B cell (primary cell): ENCODE data around the gene LMX1B. TPM values are rescaled to one million over a fixed set of nuclear protein-coding genes. Genes with fewer than 3 reads are reported as not detected.

Experiments used
- ATAC-seq: fragments of 200-7000 bp; cut with Tn5 transposase; one replicate; pipeline ENCODE4 v1.10.0; 2021; ENCODE audit warnings: low read depth, mild to moderate bottlenecking, moderate number of reproducible peaks, moderate library complexity
- CTCF ChIA-PET: fragments of 350-600 bp; sonication (Branson Sonifier 250); formaldehyde crosslinking; loops from one replicate; lab custom pipeline; 2021; ENCODE audit warnings: antibody characterized with exemption, inconsistent platforms; lab: Charles Lee
- POLR2A ChIA-PET: fragments of 350-600 bp; sonication (Branson Sonifier 250); formaldehyde crosslinking; loops from one replicate; lab custom pipeline; 2021; ENCODE audit warnings: antibody characterized with exemption; lab: Charles Lee
- DNase-seq: peaks from one replicate; pipeline ENCODE4 v3.0.0; 2013
- H2AFZ ChIP-seq: 2 replicates; pipeline ENCODE4 v1.6.1; 2012; ENCODE audit warnings: mild to moderate bottlenecking, low read depth, low read length; ENCODE audit not compliant: insufficient read depth, poor library complexity, severe bottlenecking
- H3K27ac ChIP-seq, 2 donors: 1 replicate in 1 of 2; 2 replicates in 1 of 2; pipeline ENCODE4 v1.5.1; 2012 to 2013; ENCODE audit warnings: low read length in 2 of 2, mild to moderate bottlenecking in 2 of 2, moderate library complexity in 1 of 2
- H3K27me3 ChIP-seq, 4 experiments: fragments of 200-600 bp in 1 of 4; sonication (generic) in 1 of 4; replicated peaks in 1 of 4; 1 replicate in 2 of 4; 2 replicates in 2 of 4; pipeline versions ENCODE4 v1.6.1 to v1.7.0; 2013 to 2016; ENCODE audit warnings: low read length in 3 of 4, mild to moderate bottlenecking in 2 of 4, mixed read lengths in 1 of 4, moderate library complexity in 1 of 4; ENCODE audit not compliant: insufficient read depth in 4 of 4, control insufficient read depth in 3 of 4; ENCODE audit errors: control extremely low read depth in 1 of 4
- H3K36me3 ChIP-seq, 2 experiments: replicated peaks in 1 of 2; 1 replicate in 1 of 2; 2 replicates in 1 of 2; pipeline versions ENCODE4 v1.6.1 to v1.7.1; 2013; ENCODE audit warnings: low read length in 1 of 2; ENCODE audit not compliant: insufficient read depth in 2 of 2, control insufficient read depth in 1 of 2; ENCODE audit errors: control extremely low read depth in 1 of 2, extremely low read depth in 1 of 2
- H3K4me1 ChIP-seq, 2 donors: fragments of 200-600 bp in 1 of 2; sonication (generic) in 1 of 2; 1 replicate in 1 of 2; 2 replicates in 1 of 2; pipeline versions ENCODE4 v1.5.1 to v1.6.1; 2013 to 2017; ENCODE audit warnings: low read length in 2 of 2; ENCODE audit not compliant: control insufficient read depth in 2 of 2, insufficient read depth in 2 of 2
- H3K4me2 ChIP-seq: replicated peaks from 2 replicates; pipeline ENCODE3; 2012; ENCODE audit warnings: mild to moderate bottlenecking, low read depth, low read length; ENCODE audit not compliant: poor library complexity, severe bottlenecking
- H3K4me3 ChIP-seq, 5 experiments: fragments of 200-600 bp in 1 of 5; sonication (generic) in 1 of 5; 1 replicate in 3 of 5; 2 replicates in 2 of 5; pipeline versions ENCODE4 v1.5.1 to v1.7.0; 2011 to 2016; ENCODE audit warnings: low read length in 4 of 5, mild to moderate bottlenecking in 4 of 5, low read depth in 2 of 5, control low read depth in 1 of 5, moderate library complexity in 1 of 5; ENCODE audit not compliant: insufficient read depth in 1 of 5; ENCODE audit errors: control extremely low read depth in 1 of 5, extremely low read depth in 1 of 5
- H3K79me2 ChIP-seq: fragments of 200-600 bp; sonication (generic); one replicate; pipeline ENCODE4 v1.6.0; 2016; ENCODE audit warnings: low read length; ENCODE audit not compliant: control insufficient read depth, insufficient read depth
- H3K9ac ChIP-seq: fragments of 200-600 bp; sonication (generic); 2 replicates; pipeline ENCODE4 v1.6.1; 2017; ENCODE audit warnings: mild to moderate bottlenecking, low read length, moderate library complexity
- H3K9me3 ChIP-seq, 3 donors: one replicate each; pipeline versions ENCODE4 v1.6.1 to v1.7.1; 2013; ENCODE audit warnings: low read length in 2 of 3; ENCODE audit not compliant: control insufficient read depth in 2 of 3, insufficient read depth in 1 of 3; ENCODE audit errors: control extremely low read depth in 1 of 3
- H4K20me1 ChIP-seq: 2 replicates; pipeline ENCODE4 v1.6.0; 2012; ENCODE audit warnings: mild to moderate bottlenecking, low read length; ENCODE audit not compliant: insufficient read depth, control insufficient read depth, poor library complexity, severe bottlenecking
- H3K27ac Mint-ChIP-seq: one replicate; pipeline ENCODE4 v1.8.0; 2021; ENCODE audit warnings: mixed read lengths
- H3K27me3 Mint-ChIP-seq: one replicate; pipeline ENCODE4 v1.8.0; 2021; ENCODE audit warnings: mixed read lengths
- H3K4me1 Mint-ChIP-seq: one replicate; pipeline ENCODE4 v1.8.0; 2021; ENCODE audit warnings: mixed read lengths
- H3K4me3 Mint-ChIP-seq: one replicate; pipeline ENCODE4 v1.8.0; 2021; ENCODE audit warnings: mixed read lengths
- H3K9me3 Mint-ChIP-seq: one replicate; pipeline ENCODE4 v1.8.0; 2022; ENCODE audit warnings: mixed read lengths; ENCODE audit not compliant: insufficient read depth
- EZH2 ChIP-seq: IDR thresholded peaks from 2 replicates; pipeline ENCODE4 v1.6.1; 2012; ENCODE audit warnings: borderline replicate concordance, low read depth, mild to moderate bottlenecking, moderate library complexity, low read length; ENCODE audit not compliant: insufficient read depth, poor library complexity, severe bottlenecking
- WGBS: methylation state at CpG from one replicate; pipeline ENCODE4 v1.1.5; 2013; ENCODE audit warnings: missing lambda C conversion rate; ENCODE audit not compliant: insufficient coverage; 5-methylcytosine and 5-hydroxymethylcytosine counted together
- intact Hi-C: fragments of 100-400 bp; cut with micrococcal nuclease; formaldehyde crosslinking; loops from one replicate; pipeline ENCODE4 v1.10.0; 2022
- polyA plus RNA-seq: library from polyadenylated mRNA; depleted of rRNA; stranded (reverse); fragments of >200 nt; gene quantifications from 2 replicates; pipeline ENCODE4 v1.2.3, GENCODE V29; 2012
- total RNA-seq, 2 donors: library from RNA; stranded (reverse); fragments of 120-200 nt in 1 of 2; gene quantifications; 1 replicate in 1 of 2; 2 replicates in 1 of 2; pipeline versions ENCODE4 v1.2.3 to v1.2.4, GENCODE V29; 2013 to 2022
- TF ChIP-seq, protein P1 (sequence below): fragments of 200-600 bp; IDR thresholded peaks from one replicate; pipeline ENCODE4 v1.8.0; 2022; ENCODE audit warnings: antibody characterized with exemption, mild to moderate bottlenecking

The LMX1B gene
- total and polyA plus RNA-seq, 2 donors (not counting 1 experiment from before 2014, with no cell fraction given): not detected

DNA sequence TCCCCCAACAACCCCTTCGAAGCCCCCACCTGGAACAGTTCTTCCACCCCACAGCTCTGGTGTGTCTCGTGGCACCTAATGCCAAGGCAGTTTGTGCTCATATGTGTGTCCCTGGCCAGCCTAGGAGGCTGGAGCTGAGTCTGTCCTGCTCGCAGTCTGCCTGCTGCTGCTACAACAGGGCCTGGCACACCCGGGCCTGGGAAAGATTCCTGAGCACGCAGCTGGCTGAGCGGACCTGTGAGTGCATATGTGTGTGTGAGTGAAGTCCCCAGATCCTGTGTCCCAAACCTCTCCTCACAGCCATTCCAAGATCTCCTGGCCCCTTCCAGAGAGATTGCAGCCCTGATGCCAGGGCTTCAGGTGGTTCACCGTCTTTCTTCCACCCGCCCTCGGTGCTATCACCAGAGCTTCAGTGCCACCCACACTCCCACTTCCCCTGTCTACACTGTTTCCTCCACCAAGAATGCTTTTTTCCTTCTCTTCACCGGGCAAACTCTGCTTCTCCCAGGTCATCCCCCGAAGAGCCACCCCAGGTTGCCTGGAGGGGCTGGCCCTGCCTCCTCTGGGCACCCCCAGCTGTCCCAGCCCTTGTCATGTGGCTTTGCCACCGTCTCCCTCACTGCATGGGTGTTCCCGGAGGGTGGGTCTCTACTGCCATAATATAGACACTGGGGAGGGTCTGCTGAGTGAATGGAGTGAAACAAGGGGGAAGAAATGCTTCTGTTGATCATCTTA lies 28.4 kb downstream of the LMX1B start:
- no peak overlapping the region for H3K4me3 ChIP-seq
- H3K27ac Mint-ChIP-seq: no peak overlapping the region
- H4K20me1 ChIP-seq: no peaks in the 10 kb centered on the region
- WGBS: 62% methylated on average over 8 of the region's 13 CpGs
- no peak overlapping the region for H3K9ac ChIP-seq
- H3K4me1 ChIP-seq: no peaks in the 10 kb centered on the region
- H3K4me2 ChIP-seq: no peak overlapping the region
- H3K4me3 Mint-ChIP-seq: no peak overlapping the region
- no peak overlapping the region for H3K27ac ChIP-seq
- ChIA-PET CTCF (no interaction called here), POLR2A (interaction anchor here (0.6 kb wide), 1 partner anchor 1187 kb away, joined by 3 read pairs; no protein-coding TSS in a partner anchor)
- no peaks in the 10 kb centered on the region for H3K36me3 ChIP-seq
- peaks cover 4% of the 10 kb centered on the region for H3K4me1 Mint-ChIP-seq
- intact Hi-C loops: no loop called here
- H3K9me3 Mint-ChIP-seq: no peaks in the 10 kb centered on the region
- peaks cover 0 to 61% (median 15%) of the 10 kb centered on the region in 4 experiments for H3K27me3 ChIP-seq
- DNase-seq (no peak), ATAC-seq (no peak)
- peaks cover 0 to 3% (median 0%) of the 10 kb centered on the region in 3 donors for H3K9me3 ChIP-seq
- no peak overlapping the region for H2AFZ ChIP-seq
- peaks cover 66% of the 10 kb centered on the region for H3K27me3 Mint-ChIP-seq
- TF ChIP-seq, protein P1, sequence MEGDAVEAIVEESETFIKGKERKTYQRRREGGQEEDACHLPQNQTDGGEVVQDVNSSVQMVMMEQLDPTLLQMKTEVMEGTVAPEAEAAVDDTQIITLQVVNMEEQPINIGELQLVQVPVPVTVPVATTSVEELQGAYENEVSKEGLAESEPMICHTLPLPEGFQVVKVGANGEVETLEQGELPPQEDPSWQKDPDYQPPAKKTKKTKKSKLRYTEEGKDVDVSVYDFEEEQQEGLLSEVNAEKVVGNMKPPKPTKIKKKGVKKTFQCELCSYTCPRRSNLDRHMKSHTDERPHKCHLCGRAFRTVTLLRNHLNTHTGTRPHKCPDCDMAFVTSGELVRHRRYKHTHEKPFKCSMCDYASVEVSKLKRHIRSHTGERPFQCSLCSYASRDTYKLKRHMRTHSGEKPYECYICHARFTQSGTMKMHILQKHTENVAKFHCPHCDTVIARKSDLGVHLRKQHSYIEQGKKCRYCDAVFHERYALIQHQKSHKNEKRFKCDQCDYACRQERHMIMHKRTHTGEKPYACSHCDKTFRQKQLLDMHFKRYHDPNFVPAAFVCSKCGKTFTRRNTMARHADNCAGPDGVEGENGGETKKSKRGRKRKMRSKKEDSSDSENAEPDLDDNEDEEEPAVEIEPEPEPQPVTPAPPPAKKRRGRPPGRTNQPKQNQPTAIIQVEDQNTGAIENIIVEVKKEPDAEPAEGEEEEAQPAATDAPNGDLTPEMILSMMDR: no peak
- no peak for TF ChIP-seq EZH2
- no peaks in the 10 kb centered on the region for H3K79me2 ChIP-seq

DNA sequence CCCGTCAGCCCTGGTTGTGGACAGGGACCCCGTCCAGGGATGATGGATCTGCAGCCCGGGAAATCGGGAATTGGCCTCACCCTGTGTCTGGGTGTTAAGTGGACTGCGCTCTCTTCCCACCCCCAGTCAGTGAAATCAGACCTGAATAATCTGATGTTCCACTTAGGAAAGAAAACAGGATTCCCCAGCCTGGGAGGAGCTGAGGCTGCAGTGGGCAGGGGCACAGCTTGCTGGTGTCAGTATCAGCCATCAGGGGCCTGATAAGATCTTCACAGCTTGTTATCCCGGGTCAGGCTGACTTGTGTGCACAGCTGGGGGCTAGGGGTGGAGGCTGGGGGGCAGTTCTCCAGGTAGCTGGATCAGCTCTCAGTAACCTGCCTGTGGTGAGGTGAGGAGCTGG lies 29.1 kb downstream of the LMX1B start:
- Mint-ChIP-seq H3K27ac (no peak overlapping the region), H3K9me3 (no peaks in the 10 kb centered on the region), H3K27me3 (peaks cover 68% of the 10 kb centered on the region), H3K4me3 (no peak overlapping the region), H3K4me1 (peaks cover 4% of the 10 kb centered on the region)
- no peaks in the 10 kb centered on the region for H3K79me2 ChIP-seq
- no peak overlapping the region for H3K27ac ChIP-seq
- POLR2A ChIA-PET: no interaction called here
- no peak overlapping the region for H3K4me2 ChIP-seq
- H3K4me3 ChIP-seq: no peak overlapping the region
- no peak for DNase-seq
- H2AFZ ChIP-seq: no peak overlapping the region
- no peaks in the 10 kb centered on the region for H3K36me3 ChIP-seq
- H3K9ac ChIP-seq: no peak overlapping the region
- intact Hi-C loops: no loop called here
- no peak for ATAC-seq
- CTCF ChIA-PET: no interaction called here
- WGBS: 48% methylated on average over 3 of the region's 6 CpGs
- no peaks in the 10 kb centered on the region for H4K20me1 ChIP-seq
- H3K4me1 ChIP-seq: no peaks in the 10 kb centered on the region
- H3K27me3 ChIP-seq: peaks cover 0 to 62% (median 14%) of the 10 kb centered on the region in 4 experiments
- peaks cover 0 to 3% (median 0%) of the 10 kb centered on the region in 3 donors for H3K9me3 ChIP-seq
- no peak for TF ChIP-seq EZH2
- TF ChIP-seq, protein P1: no peak
